Measurements from ENCODE around the gene PDE7B. TPM values are rescaled to one million over a fixed set of nuclear protein-coding genes. Genes with fewer than 3 reads are reported as not detected.

PDE7B gene
- total and polyA plus RNA-seq, 2 of the 4 experiments (the other 2 are of a cell fraction), result 7.8 to 12.4 TPM

DNA sequence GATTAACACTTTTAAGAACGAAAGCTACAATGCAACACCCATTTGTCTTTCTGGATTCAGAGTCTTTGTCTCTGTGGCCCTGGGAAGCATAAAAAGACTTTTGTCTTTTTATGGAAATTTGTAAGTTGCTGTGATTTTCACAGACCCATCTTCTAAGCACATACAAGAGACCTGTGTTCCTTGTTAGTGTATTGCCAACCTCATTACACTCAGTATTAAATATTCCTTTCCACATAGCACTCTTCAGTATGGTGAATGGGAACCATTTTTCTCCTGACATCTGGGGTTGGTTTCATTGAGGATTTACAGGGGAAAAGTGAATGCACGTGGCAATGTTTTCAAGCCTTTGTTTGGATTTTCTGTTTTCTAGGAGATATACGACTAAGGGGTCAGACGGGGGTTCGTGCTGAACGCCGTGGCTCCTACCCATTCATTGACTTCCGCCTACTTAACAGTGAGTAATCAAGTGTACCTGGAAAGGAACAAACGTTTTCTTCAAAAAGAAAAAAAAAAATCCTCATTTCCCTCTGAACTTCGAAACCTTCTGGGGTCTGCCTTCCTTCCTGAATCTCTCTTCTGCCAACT, 257.0 kb downstream of the PDE7B start:
- BruUV-seq (replicated peaks), result no TSS peak
- CTCF ChIA-PET, result no interaction called here
- DNase-seq, result no peak

More for the DNA sequence above, 257.0 kb downstream of the PDE7B start:
- H4K91ac ChIP-seq (ENCODE audit: insufficient read depth, low read depth, low read length), result no peak overlapping the region
- H3K27ac ChIP-seq (ENCODE audit: insufficient read depth, low read length), result no peak overlapping the region
- H4K8ac ChIP-seq (ENCODE audit: low read depth in 2 of 2, low read length in 2 of 2), result no peak overlapping the region
- H3K4me3 ChIP-seq (ENCODE audit: insufficient read depth, low read depth, low read length), result no peak overlapping the region
- intact Hi-C loops (cut with micrococcal nuclease), result no loop called here
- 0 out of 2 replicates have a peak overlapping the region, but pooled peaks have one; percentile 11 for H3K14ac ChIP-seq (replicated peaks; ENCODE audit: low read depth, low read length)
- no peak overlapping the region for H2BK5ac ChIP-seq (ENCODE audit: low read depth, low read length, poor library complexity, severe bottlenecking)
- no peaks in the 10 kb centered on the region for H3K9me3 ChIP-seq (ENCODE audit: control insufficient read depth, insufficient read depth, low read length)
- no peak overlapping the region for H2BK20ac ChIP-seq (ENCODE audit: low read depth, low read length)
- H3K4ac ChIP-seq (ENCODE audit: low read depth, low read length), result no peak overlapping the region
- H3K79me1 ChIP-seq (ENCODE audit: low read depth in 1 of 2, low read length in 2 of 2), result peaks cover 27 to 51% of the 10 kb centered on the region in 2 experiments
- no peak overlapping the region for H3K23ac ChIP-seq (ENCODE audit: low read depth, low read length)
- no CpG with 5 or more reads among the region's 10 CpGs for WGBS, 2 experiments (ENCODE audit: extremely low coverage in 2 of 2, insufficient read length in 1 of 2)
- H2AK5ac ChIP-seq (ENCODE audit: low read depth, low read length), result no peak overlapping the region
- no peak overlapping the region for H2BK120ac ChIP-seq (ENCODE audit: low read depth, low read length)
- H3K9ac ChIP-seq (ENCODE audit: low read depth, low read length), result no peak overlapping the region
- no peak overlapping the region for H3K4me2 ChIP-seq (ENCODE audit: low read depth, low read length)
- no peak overlapping the region for H3K18ac ChIP-seq (ENCODE audit: low read depth, low read length)
- H3K27me3 ChIP-seq (ENCODE audit: control insufficient read depth, insufficient read depth, low read length), result no peaks in the 10 kb centered on the region
- dilution Hi-C loops (cut with HindIII; ENCODE audit: low sequenced_read_pairs, unreplicated experiment), result no loop called here
- H4K20me1 ChIP-seq (ENCODE audit: insufficient read depth, low read length), result peaks cover 8% of the 10 kb centered on the region; the same call in 1 of the 2 replicates
- no peak overlapping the region for H4K5ac ChIP-seq (ENCODE audit: low read depth, low read length)
- H3K4me1 ChIP-seq (ENCODE audit: control insufficient read depth, insufficient read depth, low read length), result peaks cover 18% of the 10 kb centered on the region
- in situ Hi-C loops (cut with MboI; ENCODE audit: low sequenced_read_pairs), result no loop called here
- H3K36me3 ChIP-seq (ENCODE audit: control insufficient read depth, insufficient read depth, low read length), result peaks cover 18% of the 10 kb centered on the region
- no peak overlapping the region for H2BK15ac ChIP-seq (ENCODE audit: low read depth, low read length)
- no peak overlapping the region for H2AK9ac ChIP-seq (replicated peaks; ENCODE audit: low read depth, low read length, poor library complexity)
- no peak overlapping the region for H2AFZ ChIP-seq (replicated peaks; ENCODE audit: low read length, poor library complexity)
- H3K56ac ChIP-seq (ENCODE audit: extremely low read depth, insufficient read depth, low read length), result no peak overlapping the region
- H3K9me1 ChIP-seq (ENCODE audit: insufficient read depth, low read length), result peaks cover 5% of the 10 kb centered on the region
- ATAC-seq (ENCODE audit: low read depth), result no peak
- POLR2A ChIA-PET (ENCODE audit: unreplicated experiment), result no interaction called here
- TF ChIP-seq MXI1 (IDR thresholded peaks at IDR 0.05; ENCODE audit: borderline replicate concordance, low read depth, low read length), result no peak
- TF ChIP-seq USF2 (IDR thresholded peaks at IDR 0.05; ENCODE audit: low read depth, low read length), result no peak
